Mesenchymal stem cell (in vitro differentiated cells and primary cell): Measurements from ENCODE around the gene NTMT2.

Experiments
- DNase-seq: peaks from one replicate; pipeline ENCODE4 v3.0.0-alpha.2; 2013
- H2AFZ ChIP-seq: one replicate; pipeline ENCODE4 v1.6.1; 2013; ENCODE audit warnings: low read depth, mild to moderate bottlenecking, control low read depth, inconsistent platforms, low read length, moderate library complexity
- H2AK5ac ChIP-seq: 2 replicates; pipeline ENCODE4 v1.6.1; 2013; ENCODE audit warnings: low read length, moderate library complexity, mild to moderate bottlenecking, inconsistent platforms; ENCODE audit not compliant: severe bottlenecking
- H2BK120ac ChIP-seq: one replicate; pipeline ENCODE4 v1.6.1; 2013; ENCODE audit warnings: low read depth, mild to moderate bottlenecking, inconsistent platforms, low read length, moderate library complexity
- H2BK12ac ChIP-seq, 2 experiments: one replicate each; pipeline ENCODE4 v1.6.1; 2013; ENCODE audit warnings: inconsistent platforms in 2 of 2, low read length in 2 of 2, mild to moderate bottlenecking in 2 of 2, moderate library complexity in 2 of 2, control low read depth in 1 of 2
- H2BK15ac ChIP-seq: one replicate; pipeline ENCODE4 v1.6.1; 2013; ENCODE audit warnings: mild to moderate bottlenecking, low read depth, inconsistent platforms; ENCODE audit not compliant: poor library complexity, severe bottlenecking
- H2BK5ac ChIP-seq: 2 replicates; pipeline ENCODE4 v1.6.1; 2013; ENCODE audit warnings: low read depth, mild to moderate bottlenecking, low read length, control low read depth, inconsistent platforms; ENCODE audit not compliant: poor library complexity, severe bottlenecking
- H3K14ac ChIP-seq, 2 experiments: one replicate each; pipeline ENCODE4 v1.6.1; 2013; ENCODE audit warnings: inconsistent platforms in 2 of 2, low read length in 2 of 2, control low read depth in 1 of 2, mild to moderate bottlenecking in 1 of 2, moderate library complexity in 1 of 2
- H3K18ac ChIP-seq, 2 experiments: one replicate each; pipeline ENCODE4 v1.6.1; 2013; ENCODE audit warnings: inconsistent platforms in 2 of 2, low read length in 2 of 2, control low read depth in 1 of 2, low read depth in 1 of 2, mild to moderate bottlenecking in 1 of 2
- H3K23ac ChIP-seq, 2 experiments: one replicate each; pipeline ENCODE4 v1.6.1; 2013; ENCODE audit warnings: inconsistent platforms in 2 of 2, low read length in 2 of 2, mild to moderate bottlenecking in 2 of 2, moderate library complexity in 2 of 2, control low read depth in 1 of 2
- H3K27ac ChIP-seq: 2 replicates; pipeline ENCODE4 v1.5.1; 2013; ENCODE audit warnings: mild to moderate bottlenecking, moderate library complexity, low read length, control low read depth, inconsistent platforms; ENCODE audit not compliant: poor library complexity, severe bottlenecking
- H3K27me3 ChIP-seq, 2 experiments: 2 replicates each; pipeline versions ENCODE4 v1.6.1 to v1.7.0; 2013; ENCODE audit warnings: low read length in 2 of 2, mild to moderate bottlenecking in 2 of 2, moderate library complexity in 2 of 2, control low read depth in 1 of 2, inconsistent platforms in 1 of 2; ENCODE audit not compliant: control insufficient read depth in 1 of 2, insufficient read depth in 1 of 2
- H3K36me3 ChIP-seq, 2 experiments: 2 replicates each; pipeline versions ENCODE4 v1.6.1 to v1.7.0; 2013; ENCODE audit warnings: low read length in 2 of 2, control low read depth in 1 of 2, inconsistent platforms in 1 of 2, low read depth in 1 of 2, mild to moderate bottlenecking in 1 of 2; ENCODE audit not compliant: insufficient read depth in 2 of 2, control insufficient read depth in 1 of 2
- H3K4ac ChIP-seq, 2 experiments: one replicate each; pipeline ENCODE4 v1.6.1; 2013; ENCODE audit warnings: inconsistent platforms in 2 of 2, low read length in 2 of 2, mild to moderate bottlenecking in 2 of 2, moderate library complexity in 2 of 2, control low read depth in 1 of 2, low read depth in 1 of 2
- H3K4me1 ChIP-seq: 2 replicates; pipeline ENCODE4 v1.6.1; 2013; ENCODE audit warnings: low read depth, low read length, control low read depth; ENCODE audit not compliant: control insufficient read depth, insufficient read depth
- H3K4me2 ChIP-seq: 2 replicates; pipeline ENCODE4 v1.6.1; 2013; ENCODE audit warnings: low read length, mild to moderate bottlenecking, inconsistent platforms; ENCODE audit not compliant: poor library complexity, severe bottlenecking
- H3K4me3 ChIP-seq, 2 experiments: 2 replicates each; pipeline versions ENCODE4 v1.5.1 to v1.7.0; 2013; ENCODE audit warnings: low read length in 2 of 2, mild to moderate bottlenecking in 2 of 2, control low read depth in 1 of 2, low read depth in 1 of 2; ENCODE audit not compliant: insufficient read depth in 1 of 2
- H3K79me1 ChIP-seq: replicated peaks from 2 replicates; pipeline ENCODE4 v1.6.1; 2013; ENCODE audit warnings: mild to moderate bottlenecking, control low read depth, low read length, inconsistent platforms; ENCODE audit not compliant: poor library complexity, severe bottlenecking
- H3K9ac ChIP-seq: 2 replicates; pipeline ENCODE4 v1.7.0; 2013; ENCODE audit warnings: mild to moderate bottlenecking, low read length, moderate library complexity
- H3K9me3 ChIP-seq: 2 replicates; pipeline ENCODE4 v1.7.0; 2013; ENCODE audit warnings: mild to moderate bottlenecking, low read length; ENCODE audit not compliant: control insufficient read depth
- H4K8ac ChIP-seq: one replicate; pipeline ENCODE4 v1.6.1; 2013; ENCODE audit warnings: inconsistent platforms, mild to moderate bottlenecking, low read length, moderate library complexity
- H4K91ac ChIP-seq: one replicate; pipeline ENCODE4 v1.6.1; 2013; ENCODE audit warnings: mild to moderate bottlenecking, low read length, inconsistent platforms
- WGBS: methylation state at CpG from one replicate; pipeline ENCODE4 v1.1.7; 2013; ENCODE audit warnings: mixed read lengths; 5-methylcytosine and 5-hydroxymethylcytosine counted together

Gene NTMT2

GRCh38 chr1:170134521-170134920 lies 11.2 kb upstream of the NTMT2 start:
- no peak for DNase-seq
- Histone ChIP-seq H3K4me2 (no peak overlapping the region), H2BK12ac (no peak overlapping the region), H3K79me1 (no peaks in the 10 kb centered on the region), H3K36me3 (no peaks in the 10 kb centered on the region), H2BK15ac (no peak overlapping the region), H3K4ac (no peak overlapping the region), H2BK120ac (no peak overlapping the region), H3K27me3 (no peaks in the 10 kb centered on the region), H4K91ac (no peak overlapping the region), H3K9me3 (no peaks in the 10 kb centered on the region), H3K18ac (no peak overlapping the region), H2AK5ac (no peak overlapping the region), H3K9ac (peak overlapping the region; percentile 51), H3K23ac (no peak overlapping the region), H3K4me1 (no peaks in the 10 kb centered on the region), H2AFZ (no peak overlapping the region), H3K4me3 (peak overlapping the region in 1 of 2 experiments; percentile 1), H3K14ac (no peak overlapping the region), H3K27ac (no peak overlapping the region), H4K8ac (no peak overlapping the region), H2BK5ac (no peak overlapping the region)
- 63% methylated on average over 3 of the region's 6 CpGs for WGBS

GRCh38 chr1:170140371-170140770 lies 5.4 kb upstream of the NTMT2 start:
- H2BK5ac ChIP-seq, result no peak overlapping the region
- no peak for DNase-seq
- H3K14ac ChIP-seq, result no peak overlapping the region
- no peak overlapping the region for H4K91ac ChIP-seq
- H3K79me1 ChIP-seq, result no peaks in the 10 kb centered on the region
- no peak overlapping the region for H2BK120ac ChIP-seq
- no peaks in the 10 kb centered on the region for H3K27me3 ChIP-seq
- no peak overlapping the region for H3K4me3 ChIP-seq
- no peak overlapping the region for H3K9ac ChIP-seq
- 64% methylated on average over 1 of the region's 2 CpGs for WGBS
- no peak overlapping the region for H3K18ac ChIP-seq
- H3K9me3 ChIP-seq, result peaks cover 6% of the 10 kb centered on the region
- H3K23ac ChIP-seq, result no peak overlapping the region
- no peak overlapping the region for H4K8ac ChIP-seq
- no peak overlapping the region for H2BK15ac ChIP-seq
- H3K36me3 ChIP-seq, result no peaks in the 10 kb centered on the region
- no peak overlapping the region for H3K27ac ChIP-seq
- no peak overlapping the region for H3K4ac ChIP-seq
- no peak overlapping the region for H2BK12ac ChIP-seq
- H3K4me1 ChIP-seq, result no peaks in the 10 kb centered on the region
- H2AK5ac ChIP-seq, result no peak overlapping the region
- H2AFZ ChIP-seq, result no peak overlapping the region
- no peak overlapping the region for H3K4me2 ChIP-seq

GRCh38 chr1:170145061-170145460 lies 698 bp upstream of the NTMT2 start:
- H2AK5ac ChIP-seq, result no peak overlapping the region

GRCh38 chr1:170146720-170147263 lies 1.0 kb downstream of the NTMT2 start:
- DNase-seq, result no peak
- Histone ChIP-seq H2BK15ac (no peak overlapping the region), H2AFZ (no peak overlapping the region), H3K4me1 (no peaks in the 10 kb centered on the region), H4K8ac (no peak overlapping the region), H3K4me2 (no peak overlapping the region), H3K14ac (no peak overlapping the region), H3K27ac (no peak overlapping the region), H2BK120ac (no peak overlapping the region), H2AK5ac (no peak overlapping the region), H3K27me3 (no peaks in the 10 kb centered on the region), H3K79me1 (no peaks in the 10 kb centered on the region), H3K4ac (no peak overlapping the region), H3K4me3 (peak overlapping the region in 1 of 2 experiments; percentile 24), H3K9me3 (peaks cover 22% of the 10 kb centered on the region), H3K23ac (no peak overlapping the region), H3K9ac (no peak overlapping the region), H2BK5ac (no peak overlapping the region), H3K36me3 (no peaks in the 10 kb centered on the region), H3K18ac (no peak overlapping the region), H4K91ac (no peak overlapping the region), H2BK12ac (no peak overlapping the region)
- WGBS, result 41% methylated on average over 4 of the region's 4 CpGs

More at GRCh38 chr1:170145061-170145460, 698 bp upstream of the NTMT2 start:
- H4K91ac ChIP-seq, result no peak overlapping the region
- H2AFZ ChIP-seq, result no peak overlapping the region
- DNase-seq, result no peak
- no peak overlapping the region for H4K8ac ChIP-seq
- WGBS, result 92% methylated on average over 3 of the region's 3 CpGs
- H2BK5ac ChIP-seq, result no peak overlapping the region
- H2BK12ac ChIP-seq, result no peak overlapping the region
- H3K27me3 ChIP-seq, result no peaks in the 10 kb centered on the region
- no peak overlapping the region for H3K9ac ChIP-seq
- no peak overlapping the region for H3K4me2 ChIP-seq
- H3K36me3 ChIP-seq, result no peaks in the 10 kb centered on the region
- no peak overlapping the region for H3K18ac ChIP-seq
- no peak overlapping the region for H2BK15ac ChIP-seq
- H3K9me3 ChIP-seq, result peaks cover 22% of the 10 kb centered on the region
- H3K27ac ChIP-seq, result no peak overlapping the region
- no peak overlapping the region for H3K4me3 ChIP-seq
- no peak overlapping the region for H3K14ac ChIP-seq
- no peak overlapping the region for H3K23ac ChIP-seq
- H3K4me1 ChIP-seq, result no peaks in the 10 kb centered on the region
- H3K4ac ChIP-seq, result no peak overlapping the region
- H2BK120ac ChIP-seq, result no peak overlapping the region
- H3K79me1 ChIP-seq, result no peaks in the 10 kb centered on the region
